CD4-positive, alpha-beta T cell (primary cell): ENCODE measurements around the gene TOR1A. TPM values are rescaled to one million over a fixed set of nuclear protein-coding genes. Genes with fewer than 3 reads are reported as not detected.
"Not testable (repeated sequence)": the region's sequence is repeated elsewhere in the genome, so short reads cannot be mapped to it uniquely, and the experiment has no call there.

Experiments
- ATAC-seq: fragments of 200-7000 bp; cut with Tn5 transposase; one replicate; pipeline ENCODE4 v1.10.0; 2022; ENCODE audit warnings: mild to moderate bottlenecking; ENCODE audit not compliant: poor library complexity
- CTCF ChIA-PET: fragments of 350-600 bp; sonication (Branson Sonifier 250); formaldehyde crosslinking; loops from one replicate; lab custom pipeline; 2021; ENCODE audit warnings: antibody characterized with exemption, inconsistent platforms; lab: Charles Lee
- POLR2A ChIA-PET: fragments of 350-600 bp; sonication (Branson Sonifier 250); formaldehyde crosslinking; loops from one replicate; lab custom pipeline; 2021; ENCODE audit warnings: antibody characterized with exemption, inconsistent platforms; lab: Charles Lee
- DNase-seq, 14 experiments: peaks; one replicate each; pipeline ENCODE4 v3.0.0-alpha.2; 2013 to 2020; ENCODE audit warnings: mixed read lengths in 2 of 14
- H3K27ac ChIP-seq, 2 donors: one replicate each; pipeline versions ENCODE4 v1.5.1 to v1.7.0; 2013; ENCODE audit warnings: low read length in 2 of 2, low read depth in 1 of 2, mild to moderate bottlenecking in 1 of 2
- H3K27me3 ChIP-seq, 2 experiments: 1 replicate in 1 of 2; 2 replicates in 1 of 2; pipeline versions ENCODE4 v1.6.1 to v1.7.0; 2013; ENCODE audit warnings: low read length in 2 of 2, control low read depth in 1 of 2, mild to moderate bottlenecking in 1 of 2, moderate library complexity in 1 of 2; ENCODE audit not compliant: insufficient read depth in 2 of 2, control insufficient read depth in 1 of 2
- H3K36me3 ChIP-seq: one replicate; pipeline ENCODE4 v1.6.1; 2013; ENCODE audit warnings: low read length, control low read depth; ENCODE audit not compliant: insufficient read depth
- H3K4me1 ChIP-seq: one replicate; pipeline ENCODE4 v1.6.1; 2013; ENCODE audit warnings: low read length, control low read depth; ENCODE audit not compliant: insufficient read depth
- H3K4me3 ChIP-seq: one replicate; pipeline ENCODE4 v1.5.1; 2013; ENCODE audit warnings: mild to moderate bottlenecking, low read length, moderate library complexity
- H3K9me3 ChIP-seq, 2 experiments: 1 replicate in 1 of 2; 2 replicates in 1 of 2; pipeline versions ENCODE4 v1.6.1 to v1.7.0; 2013; ENCODE audit warnings: low read length in 2 of 2, mild to moderate bottlenecking in 2 of 2, control low read depth in 1 of 2, moderate library complexity in 1 of 2; ENCODE audit not compliant: control insufficient read depth in 1 of 2, insufficient read depth in 1 of 2
- H3K27ac Mint-ChIP-seq: one replicate; pipeline ENCODE4 v1.8.0; 2020; ENCODE audit warnings: mixed read lengths
- H3K27me3 Mint-ChIP-seq: one replicate; pipeline ENCODE4 v1.8.0; 2021; ENCODE audit warnings: mixed read lengths
- H3K36me3 Mint-ChIP-seq: one replicate; pipeline ENCODE4 v1.8.0; 2021; ENCODE audit warnings: low read depth, mixed read lengths
- H3K4me1 Mint-ChIP-seq: one replicate; pipeline ENCODE4 v1.8.0; 2021; ENCODE audit warnings: low read depth, mixed read lengths
- H3K4me3 Mint-ChIP-seq: one replicate; pipeline ENCODE4 v1.8.0; 2020; ENCODE audit warnings: mild to moderate bottlenecking, mixed read lengths
- H3K9me3 Mint-ChIP-seq: one replicate; pipeline ENCODE4 v1.8.0; 2020; ENCODE audit warnings: mixed read lengths
- CTCF ChIP-seq: fragments of 200-600 bp; IDR thresholded peaks from one replicate; pipeline ENCODE4 v1.8.0; 2022; ENCODE audit warnings: antibody characterized with exemption, mild to moderate bottlenecking
- intact Hi-C, 2 experiments: fragments of 100-400 bp; cut with DNase I in 1 of 2; cut with micrococcal nuclease in 1 of 2; formaldehyde crosslinking; loops; one replicate each; pipeline versions ENCODE4 v1.15.1 to v1.9.0; 2023 to 2025; cut with DNase I, micrococcal nuclease
- total RNA-seq, 174 experiments: library from RNA in 2 of 174; stranded (reverse) in 2 of 174; gene quantifications; one replicate each; pipeline ENCODE4 v1.2.3 and lab custom pipeline; 2021 to 2026

Gene TOR1A
- total RNA-seq, 2 experiments from 2014 or later = 12.6 to 13.9 TPM

- H3K4me1 ChIP-seq = peaks cover 9% of the 10 kb centered on the region
- DNase-seq = no peak
- peaks cover 5 to 11% of the 10 kb centered on the region in 2 experiments for H3K27me3 ChIP-seq
- Mint-ChIP-seq H3K4me3 (no peak overlapping the region), H3K27ac (no peak overlapping the region), H3K4me1 (peaks cover 9% of the 10 kb centered on the region), H3K9me3 (no peaks in the 10 kb centered on the region), H3K27me3 (peaks cover 13% of the 10 kb centered on the region), H3K36me3 (no peaks in the 10 kb centered on the region)
- CTCF ChIA-PET = interaction anchor here (0.9 to 2.2 kb wide), 2 partner anchors 39 to 50 kb away, joined by 3 to 6 read pairs; no protein-coding TSS in a partner anchor
- H3K27ac ChIP-seq = no peak overlapping the region
- intact Hi-C loops = no loop called here
- POLR2A ChIA-PET = no interaction called here
- no peak for TF ChIP-seq CTCF
- no peak overlapping the region for H3K4me3 ChIP-seq
- no peak for ATAC-seq
- no peaks in the 10 kb centered on the region for H3K9me3 ChIP-seq
- H3K36me3 ChIP-seq = no peaks in the 10 kb centered on the region
Observed at GRCh38 chr9:129776566-129776937, 47.4 kb downstream of the TOR1A start.

- H3K36me3 ChIP-seq, H3K27ac Mint-ChIP-seq, H3K36me3 Mint-ChIP-seq, H3K9me3 Mint-ChIP-seq, H3K9me3 ChIP-seq, H3K4me1 Mint-ChIP-seq, H3K4me1 ChIP-seq, H3K27ac ChIP-seq, ATAC-seq, DNase-seq, H3K4me3 ChIP-seq, POLR2A ChIA-PET, intact Hi-C loops, H3K4me3 Mint-ChIP-seq: not testable (repeated sequence)
- H3K27me3 Mint-ChIP-seq = peaks cover 13% of the 10 kb centered on the region
- peaks cover 5 to 11% of the 10 kb centered on the region in 2 experiments for H3K27me3 ChIP-seq
- CTCF ChIA-PET = interaction anchor here (2.2 kb wide), 1 partner anchor 38 kb away, joined by 6 read pairs; no protein-coding TSS in a partner anchor
Observed at GRCh38 chr9:129776096-129776495, 47.8 kb downstream of the TOR1A start.

DNA sequence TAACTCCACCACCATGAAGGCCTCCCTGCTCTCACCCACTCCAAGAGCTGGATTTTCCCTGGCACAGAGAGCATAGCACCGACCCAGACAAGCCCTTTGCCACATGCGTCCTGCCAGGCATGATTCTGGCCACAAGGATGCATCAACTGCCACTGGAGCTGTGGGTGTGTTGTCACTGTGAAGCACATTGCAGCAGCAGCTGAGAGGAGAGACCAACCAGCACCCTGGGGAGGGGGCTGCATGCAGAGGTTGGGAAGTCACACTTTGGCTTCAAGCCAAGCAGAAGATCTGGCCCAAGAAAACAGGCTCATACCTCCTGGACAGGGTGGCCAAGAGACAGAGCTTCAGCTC, 48.5 kb downstream of the TOR1A start:
- Histone ChIP-seq H3K36me3 (no peaks in the 10 kb centered on the region), H3K9me3 (no peaks in the 10 kb centered on the region), H3K27me3 (peaks cover 5 to 11% of the 10 kb centered on the region in 2 experiments), H3K4me1 (peaks cover 9% of the 10 kb centered on the region), H3K27ac (no peak overlapping the region), H3K4me3 (no peak overlapping the region)
- Mint-ChIP-seq H3K36me3 (no peaks in the 10 kb centered on the region), H3K4me1 (peaks cover 9% of the 10 kb centered on the region), H3K9me3 (no peaks in the 10 kb centered on the region), H3K27ac (no peak overlapping the region), H3K27me3 (peaks cover 13% of the 10 kb centered on the region), H3K4me3 (no peak overlapping the region)
- no peak for DNase-seq
- POLR2A ChIA-PET = no interaction called here
- ATAC-seq = no peak
- no peak for TF ChIP-seq CTCF
- CTCF ChIA-PET = interaction anchor here (2.2 kb wide), 1 partner anchor 38 kb away, joined by 6 read pairs; no protein-coding TSS in a partner anchor
- intact Hi-C loops = no loop called here

DNA sequence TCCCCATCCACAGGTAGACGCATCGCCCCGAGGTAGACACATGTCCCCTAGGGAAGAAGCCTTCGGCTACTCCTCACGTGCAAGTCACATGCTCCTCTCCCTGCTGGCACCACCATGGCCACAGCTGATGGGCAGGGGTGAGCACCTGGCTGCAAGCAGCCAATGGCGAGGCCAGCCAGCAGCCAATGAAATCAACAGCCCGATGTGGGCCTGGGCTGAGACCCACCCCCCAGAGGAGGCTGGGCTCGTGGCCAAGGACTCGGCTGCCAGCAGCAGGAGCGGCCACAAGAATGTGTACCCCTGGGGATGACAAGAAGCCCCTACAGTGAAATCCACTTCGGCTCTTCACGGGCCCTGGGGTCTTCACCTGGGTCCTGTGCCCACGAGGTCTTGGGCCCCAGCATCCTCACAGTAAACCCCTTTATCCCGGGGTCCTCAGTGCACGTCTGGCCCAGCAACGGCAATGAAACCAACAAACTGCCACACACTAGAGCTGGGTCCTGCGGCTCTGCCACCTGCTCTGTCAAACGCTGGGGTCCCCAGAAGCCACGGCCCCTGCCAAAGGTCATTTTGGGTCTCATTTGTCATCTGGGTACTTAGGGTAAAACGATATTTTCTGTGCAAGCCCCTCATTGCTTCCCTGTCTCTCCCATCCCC, 49.0 kb downstream of the TOR1A start:
- Histone ChIP-seq H3K36me3 (no peaks in the 10 kb centered on the region), H3K27me3 (peaks cover 5 to 11% of the 10 kb centered on the region in 2 experiments), H3K27ac (no peak overlapping the region), H3K9me3 (no peaks in the 10 kb centered on the region), H3K4me1 (peaks cover 9% of the 10 kb centered on the region), H3K4me3 (no peak overlapping the region)
- ChIA-PET CTCF (interaction anchor here (2.2 kb wide), 1 partner anchor 37 kb away, joined by 6 read pairs; no protein-coding TSS in a partner anchor), POLR2A (no interaction called here)
- Mint-ChIP-seq H3K4me1 (peaks cover 9% of the 10 kb centered on the region), H3K4me3 (no peak overlapping the region), H3K27me3 (peaks cover 13% of the 10 kb centered on the region), H3K9me3 (no peaks in the 10 kb centered on the region), H3K36me3 (no peaks in the 10 kb centered on the region), H3K27ac (no peak overlapping the region)
- ATAC-seq = no peak
- intact Hi-C loops = no loop called here
- no peak for TF ChIP-seq CTCF
- DNase-seq = no peak
